Myocyte (in vitro differentiated cells): ENCODE data around the gene GLYATL3. TPM values are rescaled to one million over a fixed set of nuclear protein-coding genes. Genes with fewer than 3 reads are reported as not detected.
A peak's percentile ranks its signal among the peaks of the same experiment; 100 is the strongest.

Source experiments
- DNase-seq: peaks from one replicate; pipeline ENCODE4 v3.0.0-alpha.2; 2012; ENCODE audit warnings: low read depth
- total RNA-seq: library from RNA; depleted of rRNA; stranded (reverse); fragments of >200 nt; gene quantifications from 2 replicates; pipeline ENCODE4 v1.2.3, GENCODE V29; 2014

The GLYATL3 gene
- total RNA-seq, 1 donor from 2014 or later: not detected

- no peak for DNase-seq
Observed at GRCh38 chr6:49513153-49513989, 13.6 kb downstream of the GLYATL3 start.

- no peak for DNase-seq
Observed at GRCh38 chr6:49514571-49515484, 15.1 kb downstream of the GLYATL3 start.

GRCh38 chr6:49515485-49516146 is 15.9 kb downstream of the GLYATL3 start:
- no peak for DNase-seq

DNA sequence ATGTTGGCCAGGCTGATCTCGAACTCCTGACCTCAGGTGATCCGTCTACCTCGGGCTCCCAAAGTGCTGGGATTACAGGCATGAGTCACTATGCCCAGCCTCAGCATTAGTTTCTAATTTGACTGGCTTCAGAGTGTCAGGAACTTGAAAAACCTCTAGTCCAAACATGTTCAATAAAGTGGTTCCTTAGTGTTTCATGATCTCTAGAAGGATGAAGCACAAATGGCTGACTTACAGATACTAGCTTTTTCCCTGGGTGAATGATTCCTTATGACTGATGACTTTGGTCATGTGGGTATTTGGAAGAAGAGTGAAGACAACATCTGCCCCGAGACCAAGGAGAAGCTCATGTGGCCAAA is 16.4 kb downstream of the GLYATL3 start:
- no peak for DNase-seq

GRCh38 chr6:49517919-49518318 is 18.2 kb downstream of the GLYATL3 start:
- no peak for DNase-seq

- DNase-seq: no peak
Observed at GRCh38 chr6:49519660-49520059, 19.9 kb downstream of the GLYATL3 start.

GRCh38 chr6:49522710-49523593 is 23.2 kb downstream of the GLYATL3 start:
- DNase-seq: no peak

DNA sequence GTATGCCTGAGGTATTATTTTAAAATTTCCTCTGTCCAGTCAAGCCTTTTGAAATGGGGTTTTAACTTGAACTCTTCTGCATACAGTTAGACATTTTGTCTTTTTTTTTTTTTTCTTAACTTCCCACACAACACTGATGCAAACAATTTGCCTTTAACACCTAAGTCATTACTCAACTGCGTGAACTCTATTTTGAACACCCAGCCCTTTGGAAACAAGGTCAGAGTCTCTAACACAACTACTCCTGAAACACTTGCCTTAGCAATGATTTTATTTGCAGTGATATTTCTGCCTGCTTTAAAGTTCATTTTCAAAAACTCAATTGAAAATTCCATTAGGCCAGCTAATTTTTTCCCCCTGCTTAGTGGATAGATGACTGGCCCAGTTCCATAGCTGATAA is 24.2 kb downstream of the GLYATL3 start:
- DNase-seq: no peak

DNA sequence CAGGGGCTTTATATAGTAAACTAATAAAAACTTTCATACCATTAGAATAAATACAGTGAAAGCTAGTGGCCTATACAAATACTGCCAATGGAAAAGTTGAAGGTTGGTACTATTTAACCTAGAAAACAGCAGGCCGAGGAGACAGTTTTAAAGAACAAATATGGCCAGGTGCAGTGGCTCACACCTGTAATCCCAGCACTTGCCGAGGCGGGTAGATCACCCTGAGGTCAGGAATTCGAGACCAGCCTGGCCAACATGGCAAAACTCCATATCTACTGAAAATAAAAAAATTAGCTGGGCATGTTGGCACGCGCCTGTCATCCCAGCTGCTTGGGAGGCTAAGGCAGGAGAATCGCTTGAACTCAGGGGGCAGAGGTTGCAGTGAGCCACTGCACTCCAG is 24.8 kb downstream of the GLYATL3 start:
- no peak for DNase-seq

GRCh38 chr6:49526598-49526997 is 26.9 kb downstream of the GLYATL3 start:
- DNase-seq: no peak

DNA sequence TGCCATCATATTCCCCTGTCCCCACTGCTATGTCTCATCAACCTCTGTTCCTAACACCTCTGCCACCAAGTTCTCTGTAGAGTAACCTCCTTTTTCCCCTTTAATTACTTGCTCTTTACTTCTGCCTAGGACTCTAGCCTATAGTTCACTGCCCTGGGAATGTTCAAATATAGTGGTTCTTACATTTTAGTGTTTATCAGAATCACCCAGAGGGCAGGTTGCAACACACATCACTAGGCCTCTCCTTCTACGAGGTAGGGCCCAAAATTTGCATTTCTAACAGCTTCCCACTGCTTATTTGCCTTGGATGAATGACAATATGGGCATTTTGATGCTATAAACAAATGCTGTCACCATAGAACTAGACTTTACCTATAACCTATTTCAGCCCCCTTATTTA is 27.6 kb downstream of the GLYATL3 start:
- DNase-seq: no peak

DNA sequence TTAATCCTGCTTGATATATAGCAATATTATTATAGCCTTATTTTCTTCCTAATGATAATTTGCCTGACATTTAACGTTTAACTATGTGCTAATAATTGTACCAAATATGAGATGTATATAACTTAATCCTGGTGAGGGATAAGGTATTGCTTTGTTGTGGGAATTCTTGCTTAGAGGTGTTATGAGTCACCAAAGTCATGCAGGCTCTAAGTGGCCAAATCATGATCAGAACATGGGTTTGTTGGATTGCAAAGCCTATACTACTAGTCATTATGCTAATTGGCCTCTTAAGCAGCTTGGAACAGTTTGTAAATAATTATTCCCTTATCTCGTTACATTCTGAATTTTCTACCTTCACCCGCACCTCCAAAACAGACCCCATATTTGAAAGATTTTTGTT is 28.8 kb downstream of the GLYATL3 start:
- DNase-seq: no peak

- DNase-seq: no peak
Observed at GRCh38 chr6:49530141-49530776, 30.5 kb downstream of the GLYATL3 start.

GRCh38 chr6:49531774-49532569 is 32.2 kb downstream of the GLYATL3 start:
- DNase-seq: peak; percentile 65

DNA sequence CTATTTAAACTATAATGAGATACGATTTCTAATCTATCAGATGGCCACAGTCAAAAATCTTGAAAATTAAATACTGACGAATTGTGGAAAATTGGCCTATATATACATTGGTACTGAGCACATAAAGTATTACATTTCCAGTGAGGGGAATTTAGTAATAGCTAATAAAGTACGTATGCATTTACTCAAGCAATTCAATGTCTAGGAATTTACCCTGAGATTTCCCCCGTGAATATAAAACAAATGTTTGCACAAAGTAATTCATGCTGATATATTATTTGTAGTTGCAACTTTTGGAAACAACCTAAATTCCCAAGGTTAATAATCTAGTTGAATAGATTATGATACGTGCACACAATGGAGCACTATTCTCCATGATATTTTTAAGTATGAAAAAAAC is 36.1 kb downstream of the GLYATL3 start:
- no peak for DNase-seq

- no peak for DNase-seq
Observed at GRCh38 chr6:49539102-49539501, 39.4 kb downstream of the GLYATL3 start.

DNA sequence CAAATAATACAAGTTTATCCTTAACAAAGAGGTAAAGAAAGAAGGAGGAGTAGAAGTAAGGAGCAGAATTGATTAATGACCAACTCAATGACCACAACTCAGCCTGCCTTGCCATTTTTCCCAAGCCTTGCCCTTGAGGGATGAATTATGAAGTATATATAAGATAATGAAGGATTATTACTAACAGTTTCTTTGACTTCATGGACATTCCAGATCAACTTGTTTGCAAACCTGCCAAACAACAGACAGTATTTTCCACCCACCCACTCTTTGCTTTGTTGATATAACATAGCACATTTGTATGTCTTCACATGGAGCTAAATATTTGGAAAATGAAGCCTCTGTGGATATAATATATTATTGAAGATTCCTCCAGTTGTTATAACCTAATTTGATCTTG is 40.9 kb downstream of the GLYATL3 start:
- DNase-seq: no peak

DNA sequence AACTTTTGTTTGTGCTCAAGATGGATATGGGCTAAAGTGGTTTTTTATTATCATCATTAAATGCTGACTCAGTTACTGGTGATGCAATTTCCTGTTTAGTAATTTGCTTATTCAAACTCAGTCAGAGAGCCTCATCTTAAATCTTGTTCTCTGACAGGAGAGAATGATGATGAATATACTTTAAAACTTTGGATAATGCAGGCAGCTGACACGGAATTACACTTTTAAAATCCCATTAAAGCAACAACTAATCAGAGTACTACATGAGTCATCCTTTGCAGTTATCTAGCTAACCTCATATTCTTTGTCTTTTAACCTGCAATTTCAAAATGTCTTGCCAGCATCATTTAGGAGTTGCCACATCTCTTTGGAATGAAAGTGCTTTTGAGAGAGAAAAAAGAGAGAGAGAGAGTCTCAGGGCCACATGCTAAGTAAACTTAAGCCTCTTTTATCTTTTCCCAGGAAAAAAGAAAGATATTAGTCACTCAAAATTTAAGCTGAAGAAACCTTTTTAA is 41.5 kb downstream of the GLYATL3 start:
- peak; percentile 45 for DNase-seq

GRCh38 chr6:49541936-49542335 is 42.2 kb downstream of the GLYATL3 start:
- DNase-seq: no peak
